ENCODE data around the gene TMUB1. TPM values are rescaled to one million over a fixed set of nuclear protein-coding genes. Genes with fewer than 3 reads are reported as not detected.

Gene TMUB1
- total and polyA plus RNA-seq, 9 of the 15 experiments (the other 6 are each of a cell fraction or from before 2014, with no cell fraction given) = 0.14 to 241 (median 74.1) TPM

DNA sequence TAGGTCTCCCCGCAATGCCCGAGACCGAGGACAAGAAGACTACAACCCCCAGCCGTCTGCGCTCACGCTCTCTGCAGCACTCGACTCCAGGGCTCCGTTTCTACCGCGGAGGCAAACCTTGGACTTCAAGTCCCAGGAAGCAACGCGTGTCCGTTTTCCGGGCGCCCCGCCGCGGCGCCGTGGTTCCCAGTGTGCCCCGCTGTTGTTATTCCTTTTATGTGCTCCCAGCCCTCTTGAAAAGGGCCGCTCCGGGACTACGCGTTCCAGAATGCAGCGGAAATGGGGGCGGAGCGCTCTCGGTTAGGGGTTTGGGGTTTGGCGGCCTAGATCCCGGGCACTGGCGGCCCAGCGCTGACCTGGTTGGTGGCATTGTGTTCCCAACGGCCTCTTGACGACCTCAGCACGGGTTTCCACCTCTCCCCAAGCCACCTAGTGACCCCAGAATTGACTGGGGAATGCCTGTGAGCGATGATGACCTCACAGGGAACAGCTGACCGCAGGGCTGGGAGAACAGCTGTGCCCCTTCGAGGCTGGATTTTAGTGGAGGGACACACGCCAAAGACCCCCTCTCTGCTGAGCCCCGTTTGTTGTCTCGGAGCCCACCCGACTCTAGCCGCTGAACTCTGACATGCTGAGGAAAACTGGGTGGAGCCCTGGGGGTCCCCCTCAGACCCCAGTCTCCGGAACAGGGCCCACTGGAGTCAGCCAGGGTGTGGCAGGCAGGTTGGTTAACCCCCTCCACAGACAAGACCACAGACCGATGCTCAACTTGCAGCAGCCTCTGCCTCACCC, 25.1 kb downstream of the TMUB1 start (continued):
- TF ChIP-seq RB1 (IDR thresholded peaks at IDR 0.05; ENCODE audit: low read depth) (peak; percentile 44), ZNF589 (CRISPR knock-in tag; IDR thresholded peaks at IDR 0.05; ENCODE audit: low read depth) (peak; percentile 41), DIDO1 (tag; IDR thresholded peaks at IDR 0.05; ENCODE audit: low read depth) (peak; percentile 39; the same call in 1 of the 2 replicates), POLR2G (IDR thresholded peaks at IDR 0.05; ENCODE audit: low read depth, low read length) (peak; percentile 96), FOS (IDR thresholded peaks at IDR 0.05; ENCODE audit: extremely low read depth, insufficient read length) (no peak), PTBP1 (IDR thresholded peaks at IDR 0.05; ENCODE audit: low read depth, low read length) (0 out of 2 replicates have a peak, but pooled peaks have one; percentile 10), ZNF143 (CRISPR knock-in tag; IDR thresholded peaks at IDR 0.05) (peak; percentile 98), MEF2D (tag; conservative IDR thresholded peaks at IDR 0.05; ENCODE audit: low read depth) (no peak; the same call in 1 of the 2 replicates), IRF2 (CRISPR knock-in tag; IDR thresholded peaks at IDR 0.05) (no peak), ZNF780A (CRISPR knock-in tag; IDR thresholded peaks at IDR 0.05) (no peak), NCOA4 (IDR thresholded peaks at IDR 0.05; ENCODE audit: partially characterized antibody) (no peak), SRSF3 (IDR thresholded peaks at IDR 0.05; ENCODE audit: insufficient read depth, low read length) (0 out of 2 replicates have a peak, but pooled peaks have one; percentile 26)
- TF ChIP-seq, protein P1, sequence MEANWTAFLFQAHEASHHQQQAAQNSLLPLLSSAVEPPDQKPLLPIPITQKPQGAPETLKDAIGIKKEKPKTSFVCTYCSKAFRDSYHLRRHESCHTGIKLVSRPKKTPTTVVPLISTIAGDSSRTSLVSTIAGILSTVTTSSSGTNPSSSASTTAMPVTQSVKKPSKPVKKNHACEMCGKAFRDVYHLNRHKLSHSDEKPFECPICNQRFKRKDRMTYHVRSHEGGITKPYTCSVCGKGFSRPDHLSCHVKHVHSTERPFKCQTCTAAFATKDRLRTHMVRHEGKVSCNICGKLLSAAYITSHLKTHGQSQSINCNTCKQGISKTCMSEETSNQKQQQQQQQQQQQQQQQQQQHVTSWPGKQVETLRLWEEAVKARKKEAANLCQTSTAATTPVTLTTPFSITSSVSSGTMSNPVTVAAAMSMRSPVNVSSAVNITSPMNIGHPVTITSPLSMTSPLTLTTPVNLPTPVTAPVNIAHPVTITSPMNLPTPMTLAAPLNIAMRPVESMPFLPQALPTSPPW (CRISPR knock-in tag; IDR thresholded peaks at IDR 0.05) = peak; percentile 88
- TF ChIP-seq, protein P2, sequence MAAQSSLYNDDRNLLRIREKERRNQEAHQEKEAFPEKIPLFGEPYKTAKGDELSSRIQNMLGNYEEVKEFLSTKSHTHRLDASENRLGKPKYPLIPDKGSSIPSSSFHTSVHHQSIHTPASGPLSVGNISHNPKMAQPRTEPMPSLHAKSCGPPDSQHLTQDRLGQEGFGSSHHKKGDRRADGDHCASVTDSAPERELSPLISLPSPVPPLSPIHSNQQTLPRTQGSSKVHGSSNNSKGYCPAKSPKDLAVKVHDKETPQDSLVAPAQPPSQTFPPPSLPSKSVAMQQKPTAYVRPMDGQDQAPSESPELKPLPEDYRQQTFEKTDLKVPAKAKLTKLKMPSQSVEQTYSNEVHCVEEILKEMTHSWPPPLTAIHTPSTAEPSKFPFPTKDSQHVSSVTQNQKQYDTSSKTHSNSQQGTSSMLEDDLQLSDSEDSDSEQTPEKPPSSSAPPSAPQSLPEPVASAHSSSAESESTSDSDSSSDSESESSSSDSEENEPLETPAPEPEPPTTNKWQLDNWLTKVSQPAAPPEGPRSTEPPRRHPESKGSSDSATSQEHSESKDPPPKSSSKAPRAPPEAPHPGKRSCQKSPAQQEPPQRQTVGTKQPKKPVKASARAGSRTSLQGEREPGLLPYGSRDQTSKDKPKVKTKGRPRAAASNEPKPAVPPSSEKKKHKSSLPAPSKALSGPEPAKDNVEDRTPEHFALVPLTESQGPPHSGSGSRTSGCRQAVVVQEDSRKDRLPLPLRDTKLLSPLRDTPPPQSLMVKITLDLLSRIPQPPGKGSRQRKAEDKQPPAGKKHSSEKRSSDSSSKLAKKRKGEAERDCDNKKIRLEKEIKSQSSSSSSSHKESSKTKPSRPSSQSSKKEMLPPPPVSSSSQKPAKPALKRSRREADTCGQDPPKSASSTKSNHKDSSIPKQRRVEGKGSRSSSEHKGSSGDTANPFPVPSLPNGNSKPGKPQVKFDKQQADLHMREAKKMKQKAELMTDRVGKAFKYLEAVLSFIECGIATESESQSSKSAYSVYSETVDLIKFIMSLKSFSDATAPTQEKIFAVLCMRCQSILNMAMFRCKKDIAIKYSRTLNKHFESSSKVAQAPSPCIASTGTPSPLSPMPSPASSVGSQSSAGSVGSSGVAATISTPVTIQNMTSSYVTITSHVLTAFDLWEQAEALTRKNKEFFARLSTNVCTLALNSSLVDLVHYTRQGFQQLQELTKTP (IDR thresholded peaks at IDR 0.05; ENCODE audit: low read depth in 1 of 2, partially characterized antibody in 2 of 2) = peak in 1 of 2 experiments; percentile 100
- TF ChIP-seq, protein P3, sequence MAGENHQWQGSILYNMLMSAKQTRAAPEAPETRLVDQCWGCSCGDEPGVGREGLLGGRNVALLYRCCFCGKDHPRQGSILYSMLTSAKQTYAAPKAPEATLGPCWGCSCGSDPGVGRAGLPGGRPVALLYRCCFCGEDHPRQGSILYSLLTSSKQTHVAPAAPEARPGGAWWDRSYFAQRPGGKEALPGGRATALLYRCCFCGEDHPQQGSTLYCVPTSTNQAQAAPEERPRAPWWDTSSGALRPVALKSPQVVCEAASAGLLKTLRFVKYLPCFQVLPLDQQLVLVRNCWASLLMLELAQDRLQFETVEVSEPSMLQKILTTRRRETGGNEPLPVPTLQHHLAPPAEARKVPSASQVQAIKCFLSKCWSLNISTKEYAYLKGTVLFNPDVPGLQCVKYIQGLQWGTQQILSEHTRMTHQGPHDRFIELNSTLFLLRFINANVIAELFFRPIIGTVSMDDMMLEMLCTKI (IDR thresholded peaks at IDR 0.05; ENCODE audit: partially characterized antibody) = no peak

Data from K562 (cell line).